DND-41 (cell line): ENCODE data around the gene ALOX12B.
A peak's percentile ranks its signal among the peaks of the same experiment; 100 is the strongest.

Source experiments
- ATAC-seq: fragments of 200-7000 bp; cut with Tn5 transposase; 3 replicates; pipeline ENCODE4 v1.9.1; 2021; ENCODE audit warnings: low read depth; ENCODE audit not compliant: insufficient read depth
- DNase-seq: peaks from one replicate; pipeline ENCODE4 v3.0.0-alpha.2; 2020
- H2AFZ ChIP-seq: 2 replicates; pipeline ENCODE4 v1.6.0; 2012; ENCODE audit warnings: low read depth, low read length
- H3K27ac ChIP-seq: 2 replicates; pipeline ENCODE4 v1.5.1; 2012; ENCODE audit warnings: low read length, inconsistent platforms
- H3K27me3 ChIP-seq: fragments of 200-600 bp; sonication (generic); 2 replicates; pipeline ENCODE4 v1.6.0; 2012; ENCODE audit warnings: low read length, mild to moderate bottlenecking, inconsistent platforms; ENCODE audit not compliant: insufficient read depth, poor library complexity
- H3K36me3 ChIP-seq: 2 replicates; pipeline ENCODE4 v1.5.1; 2012; ENCODE audit warnings: low read length, inconsistent platforms; ENCODE audit not compliant: insufficient read depth
- H3K4me1 ChIP-seq: 2 replicates; pipeline ENCODE4 v1.5.1; 2012; ENCODE audit warnings: mild to moderate bottlenecking, low read length; ENCODE audit not compliant: insufficient read depth
- H3K4me2 ChIP-seq: 2 replicates; pipeline ENCODE4 v1.6.0; 2012; ENCODE audit warnings: mild to moderate bottlenecking, moderate library complexity, low read length, inconsistent platforms; ENCODE audit not compliant: insufficient read depth
- H3K4me3 ChIP-seq, 2 experiments: fragments of 200-600 bp in 1 of 2; shearing (Covaris generic) in 1 of 2; 2 replicates each; pipeline ENCODE4 v1.5.1; 2012 to 2016; ENCODE audit warnings: inconsistent platforms in 2 of 2, low read length in 2 of 2, mild to moderate bottlenecking in 2 of 2, low read depth in 1 of 2, moderate library complexity in 1 of 2
- H3K79me2 ChIP-seq: 2 replicates; pipeline ENCODE4 v1.6.0; 2012; ENCODE audit warnings: low read length, inconsistent platforms; ENCODE audit not compliant: insufficient read depth
- H3K9ac ChIP-seq: 2 replicates; pipeline ENCODE4 v1.6.0; 2012; ENCODE audit warnings: low read depth, mild to moderate bottlenecking, inconsistent platforms, low read length, moderate library complexity
- H3K9me3 ChIP-seq: 2 replicates; pipeline ENCODE4 v1.5.1; 2012; ENCODE audit warnings: low read length, moderate library complexity, mild to moderate bottlenecking, inconsistent platforms; ENCODE audit not compliant: insufficient read depth, severe bottlenecking
- H4K20me1 ChIP-seq: 2 replicates; pipeline ENCODE4 v1.6.0; 2012; ENCODE audit warnings: low read length; ENCODE audit not compliant: insufficient read depth
- EZH2 ChIP-seq: IDR thresholded peaks from 3 replicates; pipeline ENCODE4 v1.6.1; 2012; ENCODE audit warnings: borderline replicate concordance, low read depth, mild to moderate bottlenecking, moderate library complexity, low read length, inconsistent platforms; ENCODE audit not compliant: severe bottlenecking
- TF ChIP-seq, protein P1 (sequence below): IDR thresholded peaks from 2 replicates; pipeline ENCODE4 v1.5.1; 2012; ENCODE audit warnings: borderline replicate concordance, low read length, moderate library complexity, mild to moderate bottlenecking; ENCODE audit not compliant: poor library complexity, severe bottlenecking; ENCODE audit errors: extremely low read depth

Gene ALOX12B

DNA sequence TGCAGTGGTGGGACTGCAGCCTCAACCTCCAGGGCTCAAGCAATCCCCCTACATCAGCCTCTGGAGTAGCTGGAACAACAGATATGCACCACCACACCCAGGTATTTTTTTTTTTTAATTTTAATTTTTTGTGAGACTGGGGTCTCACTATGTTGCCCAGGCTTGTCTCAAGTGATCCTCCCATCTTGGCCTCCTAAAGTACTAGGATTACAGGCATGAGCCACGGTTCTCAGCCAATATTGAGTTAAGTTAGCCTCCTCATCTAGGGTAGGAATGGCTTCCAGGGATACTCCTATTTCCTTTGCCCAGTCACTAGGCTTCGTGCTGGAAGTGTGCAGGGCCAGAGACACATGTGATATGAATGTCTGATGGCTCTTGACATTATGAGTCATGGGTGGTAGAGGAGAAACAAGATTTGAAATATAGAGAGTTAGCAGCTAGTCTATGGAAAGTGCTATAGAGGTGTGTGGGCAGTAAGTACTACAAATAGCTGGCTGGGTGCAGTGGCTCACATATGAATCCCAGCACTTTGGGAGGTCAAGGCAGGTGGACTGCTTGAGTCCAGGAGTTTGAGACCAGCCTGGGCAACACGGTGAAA lies 44.4 kb upstream of the ALOX12B start:
- no peak for ATAC-seq
- peaks cover 4% of the 10 kb centered on the region for H3K4me1 ChIP-seq
- H3K4me3 ChIP-seq, result no peak overlapping the region
- no peak overlapping the region for H3K27ac ChIP-seq
- H3K9ac ChIP-seq, result no peak overlapping the region
- H3K4me2 ChIP-seq, result no peak overlapping the region
- no peak for DNase-seq
- H4K20me1 ChIP-seq, result no peaks in the 10 kb centered on the region; the same call in 1 of the 2 replicates
- H3K36me3 ChIP-seq, result no peaks in the 10 kb centered on the region
- TF ChIP-seq EZH2, result no peak
- TF ChIP-seq, protein P1, sequence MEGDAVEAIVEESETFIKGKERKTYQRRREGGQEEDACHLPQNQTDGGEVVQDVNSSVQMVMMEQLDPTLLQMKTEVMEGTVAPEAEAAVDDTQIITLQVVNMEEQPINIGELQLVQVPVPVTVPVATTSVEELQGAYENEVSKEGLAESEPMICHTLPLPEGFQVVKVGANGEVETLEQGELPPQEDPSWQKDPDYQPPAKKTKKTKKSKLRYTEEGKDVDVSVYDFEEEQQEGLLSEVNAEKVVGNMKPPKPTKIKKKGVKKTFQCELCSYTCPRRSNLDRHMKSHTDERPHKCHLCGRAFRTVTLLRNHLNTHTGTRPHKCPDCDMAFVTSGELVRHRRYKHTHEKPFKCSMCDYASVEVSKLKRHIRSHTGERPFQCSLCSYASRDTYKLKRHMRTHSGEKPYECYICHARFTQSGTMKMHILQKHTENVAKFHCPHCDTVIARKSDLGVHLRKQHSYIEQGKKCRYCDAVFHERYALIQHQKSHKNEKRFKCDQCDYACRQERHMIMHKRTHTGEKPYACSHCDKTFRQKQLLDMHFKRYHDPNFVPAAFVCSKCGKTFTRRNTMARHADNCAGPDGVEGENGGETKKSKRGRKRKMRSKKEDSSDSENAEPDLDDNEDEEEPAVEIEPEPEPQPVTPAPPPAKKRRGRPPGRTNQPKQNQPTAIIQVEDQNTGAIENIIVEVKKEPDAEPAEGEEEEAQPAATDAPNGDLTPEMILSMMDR, result no peak
- H3K79me2 ChIP-seq, result no peaks in the 10 kb centered on the region
- H3K9me3 ChIP-seq, result no peaks in the 10 kb centered on the region
- no peak overlapping the region for H2AFZ ChIP-seq
- H3K27me3 ChIP-seq, result peaks cover 3% of the 10 kb centered on the region

DNA sequence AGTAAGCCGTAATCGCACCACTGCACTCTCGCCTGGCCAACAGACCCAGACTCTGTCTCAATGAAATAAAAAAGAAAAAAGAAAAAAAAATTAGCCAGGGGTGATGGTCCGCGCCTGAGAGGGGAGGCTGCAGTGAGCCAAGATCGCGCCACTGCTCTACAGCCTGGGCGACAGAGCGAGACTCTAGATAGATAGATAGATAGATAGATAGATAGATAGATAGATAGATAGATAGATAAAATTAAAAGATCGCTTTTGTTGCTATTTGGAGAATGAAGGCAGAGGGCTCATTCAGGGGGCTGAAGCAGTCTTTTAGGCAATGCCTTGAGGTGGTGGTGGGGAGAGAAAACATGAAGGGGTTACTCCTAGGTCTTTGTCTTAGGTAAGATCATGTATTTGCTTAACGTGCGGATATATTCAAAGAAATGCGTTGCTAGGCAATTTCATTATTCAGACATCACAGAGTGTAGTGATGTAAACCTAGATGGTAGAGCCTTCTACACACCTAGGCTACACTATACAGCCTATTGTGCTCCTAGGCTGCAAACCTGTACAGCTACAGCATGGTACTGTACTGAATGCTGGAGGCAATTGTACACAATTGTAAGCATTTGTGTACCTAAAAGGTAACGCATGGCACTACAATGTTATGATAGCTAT lies 40.7 kb upstream of the ALOX12B start:
- no peak for DNase-seq
- no peak for TF ChIP-seq EZH2
- TF ChIP-seq, protein P1, result no peak
- Histone ChIP-seq H3K9me3 (no peaks in the 10 kb centered on the region), H3K9ac (no peak overlapping the region), H3K79me2 (no peaks in the 10 kb centered on the region), H3K36me3 (no peaks in the 10 kb centered on the region), H3K27me3 (peaks cover 26% of the 10 kb centered on the region), H3K4me3 (no peak overlapping the region), H4K20me1 (peaks cover 20% of the 10 kb centered on the region; the same call in 1 of the 2 replicates), H3K4me1 (peaks cover 37% of the 10 kb centered on the region), H2AFZ (no peak overlapping the region), H3K4me2 (no peak overlapping the region), H3K27ac (no peak overlapping the region)
- ATAC-seq, result no peak

DNA sequence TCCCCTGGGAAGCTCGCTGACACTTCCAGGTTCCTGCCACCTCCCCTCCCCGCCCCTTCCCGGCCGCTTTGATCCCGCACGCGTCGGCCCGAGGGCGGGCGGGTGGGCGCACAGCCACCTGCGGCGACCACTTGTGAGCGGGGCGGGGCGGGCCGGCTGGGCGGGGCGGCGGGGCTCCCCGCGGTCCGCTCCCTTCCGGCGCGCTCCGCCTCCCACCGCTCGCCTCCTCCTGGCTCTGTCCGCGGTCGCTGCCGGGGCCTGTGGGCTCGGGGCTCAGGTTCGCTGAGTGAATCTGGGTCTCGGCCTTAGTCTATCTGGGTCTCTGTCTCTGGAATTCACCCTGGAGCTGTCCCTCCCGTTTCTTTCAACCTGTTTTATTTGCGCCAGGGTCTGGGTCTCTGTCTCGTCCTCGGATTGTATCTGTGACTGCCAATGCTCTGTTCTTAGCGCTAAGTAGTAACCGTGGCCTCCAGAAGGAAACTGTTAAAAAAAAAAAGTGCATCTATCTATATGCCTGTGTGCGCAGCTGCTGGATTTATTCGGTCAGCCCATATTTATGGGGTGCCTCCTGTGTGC lies 39.1 kb upstream of the ALOX12B start:
- no peak for TF ChIP-seq EZH2
- TF ChIP-seq, protein P1, result no peak
- H3K9ac ChIP-seq, result peak overlapping the region; percentile 56
- DNase-seq, result peak; percentile 57
- no peaks in the 10 kb centered on the region for H3K79me2 ChIP-seq
- peaks cover 30% of the 10 kb centered on the region; the same call in 1 of the 2 replicates for H4K20me1 ChIP-seq
- ATAC-seq, result peak; percentile 67
- H3K4me1 ChIP-seq, result peaks cover 54% of the 10 kb centered on the region
- H3K36me3 ChIP-seq, result no peaks in the 10 kb centered on the region
- H3K4me2 ChIP-seq, result peak overlapping the region; percentile 91
- peak overlapping the region; percentile 33 to 96; a peak in 3 of 4 replicates for H3K4me3 ChIP-seq
- H3K9me3 ChIP-seq, result no peaks in the 10 kb centered on the region
- H2AFZ ChIP-seq, result peak overlapping the region; percentile 78
- H3K27me3 ChIP-seq, result peaks cover 42% of the 10 kb centered on the region
- peak overlapping the region; percentile 58 for H3K27ac ChIP-seq
